ENCODE data around the gene TC2N. TPM values are rescaled to one million over a fixed set of nuclear protein-coding genes. Genes with fewer than 3 reads are reported as not detected.
A peak's percentile ranks its signal among the peaks of the same experiment; 100 is the strongest.

Gene TC2N
- total RNA-seq, 1 donor from 2014 or later = 46.1 TPM

- FAIRE-seq (no peak), DNase-seq (ENCODE audit: low read depth) (peak; percentile 62)
- Histone ChIP-seq H3K4me3 (ENCODE audit: low read depth, low read length) (no peak overlapping the region), H3K27me3 (ENCODE audit: control insufficient read depth, insufficient read depth, low read length) (no peaks in the 10 kb centered on the region), H3K36me3 (ENCODE audit: control insufficient read depth, insufficient read depth, low read length) (no peaks in the 10 kb centered on the region)
- TF ChIP-seq, protein P1, sequence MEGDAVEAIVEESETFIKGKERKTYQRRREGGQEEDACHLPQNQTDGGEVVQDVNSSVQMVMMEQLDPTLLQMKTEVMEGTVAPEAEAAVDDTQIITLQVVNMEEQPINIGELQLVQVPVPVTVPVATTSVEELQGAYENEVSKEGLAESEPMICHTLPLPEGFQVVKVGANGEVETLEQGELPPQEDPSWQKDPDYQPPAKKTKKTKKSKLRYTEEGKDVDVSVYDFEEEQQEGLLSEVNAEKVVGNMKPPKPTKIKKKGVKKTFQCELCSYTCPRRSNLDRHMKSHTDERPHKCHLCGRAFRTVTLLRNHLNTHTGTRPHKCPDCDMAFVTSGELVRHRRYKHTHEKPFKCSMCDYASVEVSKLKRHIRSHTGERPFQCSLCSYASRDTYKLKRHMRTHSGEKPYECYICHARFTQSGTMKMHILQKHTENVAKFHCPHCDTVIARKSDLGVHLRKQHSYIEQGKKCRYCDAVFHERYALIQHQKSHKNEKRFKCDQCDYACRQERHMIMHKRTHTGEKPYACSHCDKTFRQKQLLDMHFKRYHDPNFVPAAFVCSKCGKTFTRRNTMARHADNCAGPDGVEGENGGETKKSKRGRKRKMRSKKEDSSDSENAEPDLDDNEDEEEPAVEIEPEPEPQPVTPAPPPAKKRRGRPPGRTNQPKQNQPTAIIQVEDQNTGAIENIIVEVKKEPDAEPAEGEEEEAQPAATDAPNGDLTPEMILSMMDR (IDR thresholded peaks at IDR 0.05; ENCODE audit: insufficient read depth, low read length, severe bottlenecking) = no peak
These were observed 129.7 kb downstream of the TC2N start for GRCh38 chr14:91737619-91738018.

DNA sequence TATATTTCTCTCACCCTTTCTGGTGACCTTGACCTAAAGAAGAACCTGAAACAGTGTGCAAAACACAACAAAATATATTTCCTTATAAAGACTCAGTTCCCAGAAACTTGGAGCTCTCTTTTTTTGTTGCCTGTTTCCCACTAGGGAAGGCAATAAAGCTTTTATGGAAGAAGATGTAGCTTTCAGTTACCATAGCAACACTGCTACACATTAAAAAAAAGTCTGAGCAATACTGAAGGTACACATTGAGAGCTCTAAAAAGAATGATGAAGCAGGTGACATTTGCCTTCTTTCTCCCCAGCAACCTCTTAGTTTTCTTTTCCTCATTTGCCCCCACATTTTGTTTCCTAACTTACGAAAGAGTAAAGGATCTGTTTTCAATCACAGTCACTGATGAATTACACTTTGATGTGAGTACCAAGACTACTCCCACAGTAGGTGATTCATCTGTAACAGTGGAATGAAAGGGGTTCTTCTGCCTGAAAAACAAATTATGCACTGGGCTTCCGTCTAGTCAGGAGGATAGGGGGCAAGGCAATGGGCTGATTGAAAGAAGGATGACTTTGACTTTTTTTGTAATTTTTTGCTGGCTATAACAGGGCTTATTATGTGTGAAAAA lies 134.4 kb downstream of the TC2N start:
- peak; percentile 7 for DNase-seq (ENCODE audit: low read depth)

DNA sequence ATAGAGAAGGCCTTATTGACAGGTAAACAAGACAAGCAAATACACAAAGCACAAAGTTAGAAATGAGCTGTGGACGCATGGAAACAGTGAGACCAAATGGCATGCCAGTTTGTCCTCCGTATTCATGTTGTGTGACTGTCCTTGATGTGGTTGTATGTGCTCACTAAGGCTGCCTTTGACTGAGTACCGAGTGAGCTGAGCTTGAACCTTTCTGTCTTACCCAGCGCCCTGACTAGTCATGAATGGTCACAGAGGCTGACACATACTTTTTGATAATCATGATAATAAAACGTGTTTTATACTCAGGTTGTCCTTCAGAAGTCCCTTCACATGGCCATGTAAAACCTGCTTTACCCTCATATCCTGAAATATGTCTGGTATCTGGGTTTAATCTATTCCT lies 134.9 kb downstream of the TC2N start:
- no peaks in the 10 kb centered on the region for H3K36me3 ChIP-seq (ENCODE audit: control insufficient read depth, insufficient read depth, low read length)
- TF ChIP-seq, protein P1 (IDR thresholded peaks at IDR 0.05; ENCODE audit: insufficient read depth, low read length, severe bottlenecking) = no peak
- H3K4me3 ChIP-seq (ENCODE audit: low read depth, low read length) = no peak overlapping the region
- DNase-seq (ENCODE audit: low read depth) (no peak), FAIRE-seq (no peak)
- H3K27me3 ChIP-seq (ENCODE audit: control insufficient read depth, insufficient read depth, low read length) = peaks cover 2% of the 10 kb centered on the region

More for the DNA sequence above, 134.4 kb downstream of the TC2N start:
- peaks cover 2% of the 10 kb centered on the region for H3K27me3 ChIP-seq (ENCODE audit: control insufficient read depth, insufficient read depth, low read length)
- H3K4me3 ChIP-seq (ENCODE audit: low read depth, low read length) = no peak overlapping the region
- FAIRE-seq = no peak
- TF ChIP-seq, protein P1 (IDR thresholded peaks at IDR 0.05; ENCODE audit: insufficient read depth, low read length, severe bottlenecking) = no peak
- H3K36me3 ChIP-seq (ENCODE audit: control insufficient read depth, insufficient read depth, low read length) = no peaks in the 10 kb centered on the region

DNA sequence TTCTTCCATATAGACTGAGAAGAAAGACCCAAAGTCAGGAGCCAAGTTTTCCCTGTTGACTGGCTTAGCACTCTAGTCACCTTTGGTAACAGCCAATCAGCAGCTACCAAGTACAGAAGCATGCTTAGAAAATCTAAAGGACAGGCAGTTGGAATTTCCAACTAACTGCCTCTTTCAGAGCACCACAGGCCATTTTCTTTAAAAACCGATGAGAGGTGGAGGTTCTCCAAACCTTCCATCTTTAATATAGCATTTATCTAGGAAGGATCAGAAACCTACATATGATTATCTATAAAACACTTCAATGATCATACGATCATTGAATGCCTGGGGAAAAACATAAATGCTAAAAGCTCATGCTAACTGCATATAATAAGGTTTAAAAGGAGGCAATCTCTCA lies 135.3 kb downstream of the TC2N start, which contains the start of gene CATSPERB:
Gene CATSPERB (minus strand): TSS at position 101 of the 400 bp plus-strand sequence. CDS start 2,607 bp downstream, outside the sequence.
- TF ChIP-seq, protein P1 (IDR thresholded peaks at IDR 0.05; ENCODE audit: insufficient read depth, low read length, severe bottlenecking) = no peak
- DNase-seq (ENCODE audit: low read depth) (no peak), FAIRE-seq (no peak)
- Histone ChIP-seq H3K27me3 (ENCODE audit: control insufficient read depth, insufficient read depth, low read length) (peaks cover 2% of the 10 kb centered on the region), H3K36me3 (ENCODE audit: control insufficient read depth, insufficient read depth, low read length) (no peaks in the 10 kb centered on the region), H3K4me3 (ENCODE audit: low read depth, low read length) (no peak within 1 kb of the TSS)

DNA sequence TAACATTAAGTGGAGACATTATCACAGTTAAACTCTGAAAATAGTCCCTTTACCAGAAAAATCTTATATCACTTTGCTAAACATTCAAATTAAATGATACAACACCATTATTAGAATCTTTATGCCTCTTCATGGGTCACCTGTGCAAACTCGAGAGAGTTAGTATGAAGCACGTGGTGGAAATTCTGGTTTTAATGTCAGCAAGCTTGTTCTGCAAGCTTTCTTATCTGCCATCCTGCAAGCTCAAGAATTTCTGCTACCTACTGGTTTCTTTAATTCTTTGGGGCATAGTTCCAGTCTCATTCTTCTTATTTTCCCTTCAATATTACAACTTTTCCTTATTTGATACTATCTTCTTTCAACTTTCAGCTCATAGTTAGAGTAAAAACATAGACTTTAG lies 136.3 kb downstream of the TC2N start:
- DNase-seq (ENCODE audit: low read depth) = peak; percentile 25
- FAIRE-seq = no peak
- TF ChIP-seq, protein P1 (IDR thresholded peaks at IDR 0.05; ENCODE audit: insufficient read depth, low read length, severe bottlenecking) = no peak

GRCh38 chr14:91729756-91730155 lies 137.6 kb downstream of the TC2N start:
- H3K4me3 ChIP-seq (ENCODE audit: low read depth, low read length) = no peak overlapping the region
- DNase-seq (ENCODE audit: low read depth) = no peak
- FAIRE-seq = no peak
- TF ChIP-seq, protein P1 (IDR thresholded peaks at IDR 0.05; ENCODE audit: insufficient read depth, low read length, severe bottlenecking) = no peak
- peaks cover 2% of the 10 kb centered on the region for H3K27me3 ChIP-seq (ENCODE audit: control insufficient read depth, insufficient read depth, low read length)
- no peaks in the 10 kb centered on the region for H3K36me3 ChIP-seq (ENCODE audit: control insufficient read depth, insufficient read depth, low read length)

More for the DNA sequence above, 136.3 kb downstream of the TC2N start:
- no peaks in the 10 kb centered on the region for H3K36me3 ChIP-seq (ENCODE audit: control insufficient read depth, insufficient read depth, low read length)
- H3K27me3 ChIP-seq (ENCODE audit: control insufficient read depth, insufficient read depth, low read length) = peaks cover 2% of the 10 kb centered on the region
- H3K4me3 ChIP-seq (ENCODE audit: low read depth, low read length) = no peak overlapping the region
